Activated naive CD8-positive, alpha-beta T cell treated with anti-CD3 and anti-CD28 coated beads, Interleukin-2, amount 10 ng/mL, durations not matched to agents 7 days and 5 days (primary cell): ENCODE results near the gene JAGN1. TPM values are rescaled to one million over a fixed set of nuclear protein-coding genes. Genes with fewer than 3 reads are reported as not detected.
"Not testable (repeated sequence)": the region's sequence is repeated elsewhere in the genome, so short reads cannot be mapped to it uniquely, and the experiment has no call there.

ENCODE experiments used
- ATAC-seq: fragments of 150-1000 bp; cut with Tn5 transposase; one replicate; pipeline ENCODE4 v1.10.0; 2021; ENCODE audit warnings: low read depth, moderate library complexity
- POLR2A ChIA-PET: fragments of 350-600 bp; sonication (Branson Sonifier 250); formaldehyde crosslinking; loops from one replicate; lab custom pipeline; 2021; ENCODE audit warnings: antibody characterized with exemption; lab: Charles Lee
- DNase-seq: peaks from one replicate; pipeline ENCODE4 v3.0.0; 2021
- H3K27ac Mint-ChIP-seq: one replicate; pipeline ENCODE4 v1.8.0; 2022; ENCODE audit warnings: mild to moderate bottlenecking, mixed read lengths
- H3K27me3 Mint-ChIP-seq: one replicate; pipeline ENCODE4 v1.8.0; 2022; ENCODE audit warnings: mild to moderate bottlenecking, moderate library complexity, mixed read lengths
- H3K36me3 Mint-ChIP-seq: one replicate; pipeline ENCODE4 v1.8.0; 2021; ENCODE audit warnings: mild to moderate bottlenecking, mixed read lengths
- H3K4me1 Mint-ChIP-seq: one replicate; pipeline ENCODE4 v1.8.0; 2021; ENCODE audit warnings: mixed read lengths
- H3K4me3 Mint-ChIP-seq: one replicate; pipeline ENCODE4 v1.8.0; 2022; ENCODE audit warnings: mild to moderate bottlenecking, moderate library complexity, mixed read lengths
- H3K9me3 Mint-ChIP-seq: one replicate; pipeline ENCODE4 v1.8.0; 2021; ENCODE audit warnings: mixed read lengths
- total RNA-seq, 2 experiments: library from RNA; stranded (reverse); gene quantifications; one replicate each; pipeline ENCODE4 v1.2.3, GENCODE V29; 2021

JAGN1 gene
- 10 to 100 TPM; 31.5 to 34.2 TPM for total RNA-seq

DNA sequence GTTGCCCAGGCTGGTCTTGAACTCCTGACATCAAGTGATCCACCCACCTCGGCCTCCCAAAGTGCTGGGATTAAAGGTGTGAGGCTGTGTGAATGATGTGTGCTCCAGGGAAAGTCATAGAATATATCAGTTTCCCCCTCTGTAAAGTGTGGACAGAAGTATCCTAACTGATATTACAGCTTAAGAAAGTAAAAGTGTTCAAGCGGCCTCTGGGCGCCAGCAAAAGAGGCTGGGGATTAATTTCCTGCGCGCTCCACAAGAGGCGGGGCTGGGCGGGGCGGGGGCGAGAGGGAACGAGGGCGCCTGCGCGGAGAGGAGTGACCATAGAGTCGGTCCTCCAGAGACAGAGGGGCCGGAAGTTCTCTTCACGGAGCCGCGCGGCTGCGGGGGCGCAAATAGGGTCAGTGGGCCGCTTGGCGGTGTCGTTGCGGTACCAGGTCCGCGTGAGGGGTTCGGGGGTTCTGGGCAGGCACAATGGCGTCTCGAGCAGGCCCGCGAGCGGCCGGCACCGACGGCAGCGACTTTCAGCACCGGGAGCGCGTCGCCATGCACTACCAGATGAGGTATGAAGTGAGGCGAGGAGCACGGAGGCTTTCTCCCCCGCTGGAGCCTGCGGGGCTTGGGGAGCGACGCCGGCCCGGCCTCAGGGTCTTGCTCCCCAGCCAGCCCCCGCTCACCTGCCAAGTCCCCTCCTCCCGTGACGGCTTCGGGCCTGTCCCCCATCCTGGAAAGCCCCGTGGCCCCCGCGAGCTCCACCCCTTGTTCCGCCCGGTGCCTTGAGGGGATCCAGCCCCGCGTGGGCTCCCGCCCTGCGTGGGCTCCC lies at the start of gene JAGN1:
Gene JAGN1 (plus strand): TSS at position 362 of the 823 bp plus-strand sequence. CDS start 113 bp downstream, at position 475.
- no peaks in the 10 kb centered on the region for H3K27me3 Mint-ChIP-seq
- H3K4me1 Mint-ChIP-seq, result peaks cover 35% of the 10 kb centered on the region
- H3K36me3 Mint-ChIP-seq, result peaks cover 28% of the 10 kb centered on the region
- peak within 1 kb of the TSS; percentile 99 for H3K27ac Mint-ChIP-seq
- DNase-seq (peak; percentile 90), ATAC-seq (peak; percentile 86)
- POLR2A ChIA-PET, result interaction anchor here (0.6 to 3.6 kb wide), 17 partner anchors 10 to 908 kb away, joined by 3 to 32 read pairs (median 4); partner anchors contain the start of genes ARPC4, CIDEC, CRELD1 and IL17RE
- H3K4me3 Mint-ChIP-seq, result peak within 1 kb of the TSS; percentile 97
- no peaks in the 10 kb centered on the region for H3K9me3 Mint-ChIP-seq

DNA sequence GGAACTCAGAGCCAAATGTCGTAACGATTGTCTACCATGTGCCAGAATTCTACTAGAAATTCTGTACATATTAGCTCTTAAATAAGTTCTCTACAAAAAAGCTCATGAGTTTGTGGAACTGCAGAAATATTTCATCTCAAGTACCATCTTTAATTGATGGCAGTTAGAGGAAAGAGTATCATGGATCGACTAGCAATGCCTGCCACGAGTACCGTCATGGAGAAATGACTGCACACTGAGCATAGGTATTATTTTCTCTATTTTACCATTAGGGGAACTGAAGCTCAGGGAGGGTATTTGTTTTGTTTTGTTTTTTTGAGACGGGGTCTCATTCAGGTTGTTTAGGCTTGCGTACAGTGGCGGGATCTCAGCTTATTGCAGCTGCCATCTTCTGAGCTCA lies 49.4 kb upstream of the JAGN1 start:
- peaks cover 15% of the 10 kb centered on the region for H3K36me3 Mint-ChIP-seq
- H3K4me3 Mint-ChIP-seq, result no peak overlapping the region
- H3K4me1 Mint-ChIP-seq, result peaks cover 17% of the 10 kb centered on the region
- POLR2A ChIA-PET, result no interaction called here
- no peak for DNase-seq
- H3K27me3 Mint-ChIP-seq, result no peaks in the 10 kb centered on the region
- H3K9me3 Mint-ChIP-seq, result no peaks in the 10 kb centered on the region
- no peak overlapping the region for H3K27ac Mint-ChIP-seq
- ATAC-seq, result no peak

DNA sequence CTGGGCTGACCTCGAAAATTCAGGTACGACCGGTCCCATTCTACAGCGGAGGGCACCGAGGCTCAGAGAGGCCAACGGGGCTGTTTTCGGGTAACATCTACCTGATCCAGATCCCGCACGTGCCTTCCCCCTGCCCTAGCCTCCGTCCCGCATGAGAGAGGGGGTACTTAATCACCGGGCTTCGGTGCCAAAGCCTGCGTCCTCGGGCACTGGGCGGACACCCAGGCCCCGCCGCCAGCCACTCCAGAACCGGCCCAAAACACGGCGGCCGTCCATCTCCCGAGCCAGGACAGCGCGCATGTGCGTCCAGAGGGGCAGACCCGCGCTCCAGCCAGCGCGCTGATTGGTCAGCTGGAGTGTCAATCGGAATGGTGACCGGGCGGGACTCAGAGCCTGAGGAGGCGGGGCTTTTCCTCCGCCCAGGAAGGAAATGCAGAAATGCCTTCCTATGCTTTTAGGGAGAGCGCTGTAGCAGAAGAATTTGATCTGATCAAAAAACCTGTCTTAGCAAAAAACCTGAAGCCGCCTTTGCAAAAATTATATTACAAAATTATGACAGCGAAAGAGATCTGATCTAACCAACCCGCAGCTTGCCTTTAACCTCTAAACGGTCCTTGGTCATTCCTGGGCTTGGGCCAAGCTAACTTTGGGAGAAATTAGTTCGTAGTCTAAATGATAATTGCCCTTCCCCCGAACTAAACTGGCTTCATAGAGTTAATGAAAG lies 46.5 kb upstream of the JAGN1 start, which contains the start of gene RPUSD3:
Gene RPUSD3 (minus strand): TSS at position 294 of the 724 bp plus-strand sequence. CDS start 18 bp downstream, at position 276.
- H3K9me3 Mint-ChIP-seq, result no peaks in the 10 kb centered on the region
- H3K4me3 Mint-ChIP-seq, result peak within 1 kb of the TSS; percentile 98
- H3K27me3 Mint-ChIP-seq, result no peaks in the 10 kb centered on the region
- DNase-seq, result peak; percentile 99
- peaks cover 3% of the 10 kb centered on the region for H3K36me3 Mint-ChIP-seq
- peak within 1 kb of the TSS; percentile 90 for H3K27ac Mint-ChIP-seq
- peaks cover 17% of the 10 kb centered on the region for H3K4me1 Mint-ChIP-seq
- POLR2A ChIA-PET, result interaction anchor here (0.8 to 1.1 kb wide), 3 partner anchors 35 to 477 kb away, joined by 3 to 6 read pairs (median 4); partner anchors contain the start of gene SEC13
- peak; percentile 97 for ATAC-seq

DNA sequence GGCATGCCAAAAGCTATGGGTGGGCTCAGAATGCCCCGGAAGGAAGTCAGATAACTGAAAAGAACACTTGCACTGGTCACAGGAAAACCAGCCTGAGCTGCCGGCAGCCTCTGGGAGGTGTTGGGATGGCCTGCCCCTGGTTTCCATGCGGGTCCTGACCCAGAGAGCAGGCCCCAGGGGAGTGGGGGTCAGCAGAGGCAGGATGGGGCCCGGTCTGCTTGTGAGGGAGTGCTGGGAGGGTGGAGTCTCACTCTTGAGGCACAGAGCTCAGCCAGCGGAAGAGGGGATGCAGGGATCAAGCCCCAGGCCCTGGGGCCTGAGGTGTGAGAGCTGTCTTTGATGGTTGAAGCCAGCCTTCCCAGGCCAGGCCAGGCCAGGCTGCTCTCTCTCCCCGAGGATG lies 44.2 kb upstream of the JAGN1 start:
- Mint-ChIP-seq H3K9me3 (no peaks in the 10 kb centered on the region), H3K4me3 (no peak overlapping the region), H3K4me1 (peaks cover 17% of the 10 kb centered on the region), H3K27me3 (peaks cover 6% of the 10 kb centered on the region), H3K36me3 (peaks cover 1% of the 10 kb centered on the region), H3K27ac (no peak overlapping the region)
- no peak for ATAC-seq
- no peak for DNase-seq
- POLR2A ChIA-PET, result no interaction called here

DNA sequence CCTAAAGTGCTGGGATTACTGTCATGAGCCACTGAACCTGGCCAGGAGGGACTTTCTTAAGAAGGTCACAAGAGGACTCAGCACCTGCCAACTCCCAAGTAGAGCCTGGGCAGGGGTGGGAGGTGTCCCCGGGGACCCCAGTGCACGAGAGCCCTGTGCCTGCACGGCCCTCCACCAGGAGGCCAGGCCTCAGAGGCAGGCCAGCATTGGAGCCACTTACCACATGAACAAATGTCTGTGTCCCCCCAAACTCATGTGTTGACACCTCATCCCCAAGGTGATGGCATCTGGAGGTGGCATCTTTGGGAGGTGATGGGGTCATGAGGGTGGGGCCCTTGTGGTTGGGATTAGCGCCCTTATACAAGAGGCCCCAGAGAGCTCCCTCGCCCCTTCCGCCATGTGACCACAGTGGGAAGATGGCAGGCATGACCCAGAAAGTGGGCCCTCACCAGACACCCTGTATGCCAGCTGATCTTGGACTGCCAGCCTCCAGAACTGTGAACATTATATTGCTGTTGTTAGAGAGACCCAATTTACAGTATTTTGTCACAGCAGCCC lies 43.4 kb upstream of the JAGN1 start:
- H3K9me3 Mint-ChIP-seq, result no peaks in the 10 kb centered on the region
- peaks cover 17% of the 10 kb centered on the region for H3K4me1 Mint-ChIP-seq
- no peak overlapping the region for H3K27ac Mint-ChIP-seq
- POLR2A ChIA-PET, result interaction anchor here (0.8 kb wide), 1 partner anchor 10 kb away, joined by 3 read pairs; no protein-coding TSS in a partner anchor
- peaks cover 9% of the 10 kb centered on the region for H3K27me3 Mint-ChIP-seq
- ATAC-seq (no peak), DNase-seq (no peak)
- H3K36me3 Mint-ChIP-seq, result no peaks in the 10 kb centered on the region
- H3K4me3 Mint-ChIP-seq, result no peak overlapping the region

DNA sequence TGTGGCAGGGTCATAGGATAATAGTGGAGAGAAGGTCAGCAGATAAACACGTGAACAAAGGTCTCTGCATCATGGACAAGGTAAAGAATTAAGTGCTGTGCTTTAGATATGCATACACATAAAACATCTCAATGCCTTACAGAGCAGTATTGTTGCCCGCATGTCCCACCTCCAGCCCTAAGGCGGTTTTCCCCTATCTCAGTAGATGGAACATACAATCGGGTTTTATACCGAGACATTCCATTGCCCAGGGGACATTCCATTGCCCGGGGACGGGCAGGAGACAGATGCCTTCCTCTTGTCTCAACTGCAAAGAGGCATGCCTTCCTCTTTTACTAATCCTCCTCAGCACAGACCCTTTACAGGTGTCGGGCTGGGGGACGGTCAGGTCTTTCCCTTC lies 42.5 kb upstream of the JAGN1 start:
- peaks cover 11% of the 10 kb centered on the region for H3K4me1 Mint-ChIP-seq
- ATAC-seq, H3K27ac Mint-ChIP-seq, DNase-seq, H3K36me3 Mint-ChIP-seq, POLR2A ChIA-PET, H3K4me3 Mint-ChIP-seq, H3K9me3 Mint-ChIP-seq: not testable (repeated sequence)
- peaks cover 17% of the 10 kb centered on the region for H3K27me3 Mint-ChIP-seq

DNA sequence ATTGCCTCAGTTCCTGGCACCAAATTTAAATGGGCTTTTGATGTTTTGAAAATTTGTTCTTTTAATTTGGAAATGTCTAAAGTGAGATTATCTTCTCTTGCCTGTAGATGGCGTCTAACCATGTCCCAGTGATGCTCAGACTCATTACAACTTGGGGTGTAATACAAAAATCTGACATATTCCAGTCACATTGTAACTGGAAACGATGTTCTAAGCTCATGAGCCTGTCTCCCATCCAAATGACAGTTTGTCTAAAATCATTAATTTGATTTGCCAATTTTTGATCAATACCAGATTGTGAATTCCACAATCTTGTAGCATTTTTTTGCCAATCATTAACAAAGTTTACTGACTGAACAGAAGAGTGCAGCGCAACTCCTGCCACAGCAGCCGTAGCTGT lies 41.5 kb upstream of the JAGN1 start:
- DNase-seq, result not testable (repeated sequence)

DNA sequence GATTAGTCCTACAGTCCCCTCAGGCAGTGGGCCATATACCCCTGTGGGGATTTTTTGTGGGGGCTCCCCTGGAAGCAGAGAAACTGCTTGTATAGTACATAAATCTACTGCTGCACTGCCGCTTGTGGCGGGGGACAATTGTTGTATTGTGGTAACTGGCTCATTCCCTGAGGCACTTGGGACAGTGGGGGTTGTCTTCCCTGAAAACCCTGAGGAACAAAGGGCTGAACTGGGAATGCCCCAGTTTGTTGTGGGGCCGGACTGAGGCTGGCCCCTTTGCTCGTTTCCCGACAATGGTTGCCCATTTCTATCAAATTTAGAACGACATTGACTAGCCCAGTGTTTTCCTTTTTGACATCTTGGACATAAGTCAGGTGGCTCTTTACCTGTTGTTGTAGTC lies 39.0 kb upstream of the JAGN1 start:
- H3K36me3 Mint-ChIP-seq, POLR2A ChIA-PET, H3K9me3 Mint-ChIP-seq, ATAC-seq, H3K4me3 Mint-ChIP-seq, H3K27ac Mint-ChIP-seq, DNase-seq, H3K4me1 Mint-ChIP-seq: not testable (repeated sequence)
- peaks cover 24% of the 10 kb centered on the region for H3K27me3 Mint-ChIP-seq

More for the DNA sequence above, 41.5 kb upstream of the JAGN1 start:
- not testable (repeated sequence) for H3K4me3 Mint-ChIP-seq, H3K4me1 Mint-ChIP-seq, H3K36me3 Mint-ChIP-seq, ATAC-seq, H3K27ac Mint-ChIP-seq, H3K9me3 Mint-ChIP-seq
- peaks cover 24% of the 10 kb centered on the region for H3K27me3 Mint-ChIP-seq
- POLR2A ChIA-PET, result interaction anchor here (0.6 kb wide), 1 partner anchor 202 kb away, joined by 3 read pairs; no protein-coding TSS in a partner anchor

DNA sequence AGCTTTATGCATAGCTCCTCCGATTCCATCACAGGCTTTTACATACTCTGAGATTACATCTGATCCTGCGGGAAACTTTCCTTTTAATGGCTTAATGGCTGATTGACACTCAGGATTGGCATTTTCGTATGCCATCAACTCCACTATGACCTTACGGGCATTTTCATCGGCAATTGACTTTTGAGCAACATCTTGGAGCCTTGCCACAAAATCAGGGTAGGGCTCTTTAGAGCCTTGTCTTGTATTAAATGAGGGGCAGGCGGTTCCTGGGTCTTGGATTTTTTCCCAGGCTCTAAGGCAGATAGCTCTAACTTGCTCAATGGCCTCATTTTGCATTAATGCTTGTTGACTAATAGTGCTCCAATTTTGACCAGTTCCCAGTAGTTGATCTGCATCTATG lies 38.5 kb upstream of the JAGN1 start:
- H3K36me3 Mint-ChIP-seq, DNase-seq, H3K4me1 Mint-ChIP-seq, ATAC-seq, H3K27ac Mint-ChIP-seq, H3K9me3 Mint-ChIP-seq, POLR2A ChIA-PET, H3K4me3 Mint-ChIP-seq: not testable (repeated sequence)
- peaks cover 24% of the 10 kb centered on the region for H3K27me3 Mint-ChIP-seq

DNA sequence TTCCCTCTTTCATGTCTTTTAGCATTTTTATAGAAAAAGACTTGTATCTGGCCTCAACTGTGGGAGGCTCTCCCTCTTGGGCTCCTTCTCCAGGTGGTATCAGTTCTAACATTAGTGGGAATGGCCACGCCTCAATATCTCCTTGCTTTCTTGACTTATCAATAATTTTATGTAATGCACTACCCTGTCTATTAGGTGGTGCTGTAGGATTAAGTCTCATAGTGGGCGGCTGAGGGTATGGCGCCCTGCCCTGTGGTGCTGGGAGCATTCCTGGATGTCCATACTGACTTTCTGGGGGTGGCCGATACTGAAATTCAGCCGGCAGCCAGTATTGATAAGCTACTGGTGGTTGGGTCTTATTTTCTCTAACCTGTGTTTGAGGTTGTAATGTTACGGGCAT lies 37.9 kb upstream of the JAGN1 start:
- no peaks in the 10 kb centered on the region for H3K36me3 Mint-ChIP-seq
- no peak overlapping the region for H3K4me3 Mint-ChIP-seq
- peaks cover 24% of the 10 kb centered on the region for H3K27me3 Mint-ChIP-seq
- no peak for ATAC-seq
- no peaks in the 10 kb centered on the region for H3K4me1 Mint-ChIP-seq
- H3K9me3 Mint-ChIP-seq, result no peaks in the 10 kb centered on the region
- POLR2A ChIA-PET, result no interaction called here
- DNase-seq, result no peak
- H3K27ac Mint-ChIP-seq, result no peak overlapping the region

DNA sequence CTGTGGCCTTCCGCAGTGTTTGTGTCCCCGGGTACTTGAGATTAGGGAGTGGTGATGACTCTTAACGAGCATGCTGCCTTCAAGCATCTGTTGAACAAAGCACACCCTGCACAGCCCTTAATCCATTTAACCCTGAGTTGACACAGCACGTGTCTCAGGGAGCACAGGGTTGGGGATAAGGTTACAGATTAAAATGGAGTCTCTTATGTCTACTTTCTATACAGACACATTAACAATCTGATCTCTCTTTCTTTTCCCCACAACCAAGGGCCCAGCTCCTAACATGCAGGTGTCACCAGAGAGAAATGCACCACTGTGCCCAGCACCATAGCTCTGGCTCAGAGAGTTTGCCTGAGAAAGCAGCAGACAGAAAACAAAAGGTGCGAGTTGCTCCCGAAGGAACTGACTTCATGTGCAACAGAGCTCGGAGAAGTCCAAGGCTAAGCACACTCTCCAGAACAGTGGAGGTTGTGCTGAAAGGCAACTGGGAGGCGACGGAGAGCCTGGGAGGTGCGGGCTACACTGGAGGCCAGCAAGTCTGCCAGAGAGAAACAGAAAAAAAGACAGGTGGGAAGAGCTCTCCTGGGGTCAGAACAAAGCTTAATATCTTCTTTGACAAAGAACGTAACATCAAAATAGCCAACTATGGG lies 36.0 kb upstream of the JAGN1 start:
- H3K4me3 Mint-ChIP-seq, ATAC-seq, H3K36me3 Mint-ChIP-seq, H3K4me1 Mint-ChIP-seq, H3K27ac Mint-ChIP-seq, POLR2A ChIA-PET, H3K9me3 Mint-ChIP-seq, DNase-seq: not testable (repeated sequence)
- peaks cover 24% of the 10 kb centered on the region for H3K27me3 Mint-ChIP-seq

DNA sequence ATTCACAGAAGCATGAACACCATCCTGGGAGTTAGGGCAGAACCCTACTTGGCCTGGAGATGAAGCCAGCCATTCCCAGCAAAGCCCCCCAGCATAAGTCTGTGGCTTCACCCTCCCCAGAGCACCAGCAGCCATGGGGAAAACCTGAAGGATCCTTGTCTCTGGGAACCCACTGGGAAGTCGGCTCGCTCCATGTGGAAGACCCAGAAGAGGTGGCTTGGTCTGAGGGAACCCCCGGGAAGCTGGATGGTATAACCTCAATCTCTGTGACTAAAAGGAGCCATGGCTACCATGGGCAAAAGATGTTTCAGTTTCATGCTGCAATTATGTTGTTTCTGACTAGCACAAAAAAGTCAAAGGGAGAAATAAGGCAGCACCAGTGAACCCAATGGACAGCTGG lies 34.8 kb upstream of the JAGN1 start:
- no peaks in the 10 kb centered on the region for H3K4me1 Mint-ChIP-seq
- H3K27me3 Mint-ChIP-seq, result peaks cover 22% of the 10 kb centered on the region
- POLR2A ChIA-PET, result no interaction called here
- no peak overlapping the region for H3K27ac Mint-ChIP-seq
- ATAC-seq, result no peak
- H3K4me3 Mint-ChIP-seq, result no peak overlapping the region
- H3K9me3 Mint-ChIP-seq, result no peaks in the 10 kb centered on the region
- DNase-seq, result no peak
- no peaks in the 10 kb centered on the region for H3K36me3 Mint-ChIP-seq
